ENCODE data around the gene GMDS.

The GMDS gene

DNA sequence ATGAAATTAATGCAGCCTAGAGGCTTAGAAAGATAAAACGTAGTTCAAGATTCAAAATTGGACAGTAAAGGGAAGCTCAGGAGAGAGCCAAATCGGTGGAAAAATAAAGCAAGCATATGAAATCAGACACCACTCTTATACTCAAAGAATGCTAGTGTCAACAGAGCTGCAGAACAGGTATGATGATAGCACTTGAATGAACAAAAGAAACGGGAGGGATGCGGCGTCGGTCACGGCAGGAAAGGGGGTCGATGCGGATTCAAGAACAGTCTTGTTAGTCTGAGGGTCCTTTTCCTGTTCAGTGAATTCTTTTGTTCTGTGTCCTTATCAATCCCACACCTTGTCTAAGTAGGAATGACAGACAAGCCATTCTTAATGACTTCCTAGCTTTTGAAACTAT, 521.3 kb downstream of the GMDS start:
- no peak for DNase-seq

DNA sequence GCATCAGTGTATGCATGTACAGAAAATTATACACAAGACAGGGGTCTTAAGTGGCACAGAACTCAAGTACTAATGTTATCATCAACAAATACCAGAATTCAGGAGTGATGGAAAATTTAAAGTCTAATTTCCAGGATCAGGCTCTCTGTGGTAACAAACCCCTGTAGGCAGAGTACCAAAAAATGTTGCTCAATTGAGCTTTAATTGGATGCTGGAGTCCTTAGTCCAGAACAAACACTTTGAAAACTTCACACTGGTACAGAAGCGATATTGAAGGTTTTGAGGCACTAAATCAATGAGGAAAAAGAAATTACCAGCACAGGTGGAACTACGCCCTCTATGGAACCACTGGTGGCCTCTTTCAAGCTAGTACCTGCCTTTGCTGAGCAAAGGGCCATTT, 522.6 kb downstream of the GMDS start:
- DNase-seq = no peak

DNA sequence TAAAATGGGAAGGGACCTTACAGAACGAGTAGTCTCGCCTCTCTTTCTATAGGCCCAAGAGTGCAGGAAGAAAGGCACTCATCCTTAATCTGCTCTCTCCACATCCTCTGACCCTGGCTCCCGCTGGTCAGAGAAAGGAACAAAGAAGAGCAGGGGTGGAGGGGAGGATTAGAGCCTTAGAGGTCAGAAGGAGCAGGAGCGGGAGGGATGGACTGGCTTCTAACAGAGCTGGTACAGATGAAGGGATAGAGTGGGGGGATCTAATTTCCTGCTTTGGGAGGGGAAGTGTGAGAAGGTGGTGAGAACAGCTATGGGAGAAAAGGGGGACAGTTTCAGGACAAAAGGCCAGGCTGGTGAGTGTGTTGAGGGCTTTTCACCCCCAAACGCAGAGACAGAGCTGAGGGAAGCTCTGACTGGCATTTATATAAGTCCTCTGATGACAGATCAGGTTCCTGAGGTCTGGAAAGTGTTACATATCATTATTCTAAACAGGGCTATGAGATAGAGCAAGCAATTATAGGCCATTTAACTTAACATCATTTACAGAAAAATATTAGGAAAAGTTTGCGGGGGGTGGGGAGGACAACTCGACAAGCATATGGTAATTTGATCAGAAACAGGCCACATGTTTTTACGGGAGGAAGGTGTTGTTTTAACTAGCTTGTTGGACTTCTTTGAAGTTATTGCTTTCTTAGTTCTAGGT, 524.6 kb downstream of the GMDS start:
- no peak for DNase-seq

DNA sequence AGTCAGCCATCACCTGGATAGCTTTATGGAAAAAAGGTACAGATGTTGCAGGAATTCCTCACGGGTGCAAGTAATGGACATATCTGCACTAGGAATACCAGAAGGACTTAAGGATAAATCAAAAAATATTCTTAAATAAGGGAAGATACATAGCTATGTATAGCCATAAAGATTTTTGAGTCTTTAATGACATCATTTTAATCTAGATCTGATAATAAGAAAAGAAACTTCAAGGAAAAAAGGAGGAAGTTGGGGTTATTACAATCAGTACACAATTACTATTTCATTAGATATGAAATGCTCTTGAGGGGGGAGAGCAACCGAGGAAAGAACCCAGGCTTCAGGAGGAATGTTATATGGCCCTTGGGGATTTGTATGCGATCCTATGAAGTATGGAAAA, 525.5 kb downstream of the GMDS start:
- no peak for DNase-seq

DNA sequence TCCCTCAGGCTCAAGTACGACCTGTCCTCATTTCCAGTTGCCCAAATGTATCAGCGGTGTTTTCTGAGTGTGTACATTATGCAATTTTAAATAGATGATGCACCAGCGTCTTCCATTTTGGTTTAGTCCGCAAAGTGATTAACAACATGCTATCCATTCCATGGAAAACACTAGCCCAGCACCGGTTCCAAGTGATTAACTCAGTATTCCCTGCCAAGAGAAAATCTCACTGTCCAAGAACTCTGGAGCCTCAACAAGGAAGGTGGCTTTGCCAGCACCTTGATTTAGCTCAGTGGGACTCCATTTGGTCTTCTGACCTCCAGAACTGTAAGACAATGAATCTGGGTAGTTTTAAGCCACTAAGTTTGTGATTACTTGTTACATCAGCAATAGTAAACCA, 528.5 kb downstream of the GMDS start:
- no peak for DNase-seq

DNA sequence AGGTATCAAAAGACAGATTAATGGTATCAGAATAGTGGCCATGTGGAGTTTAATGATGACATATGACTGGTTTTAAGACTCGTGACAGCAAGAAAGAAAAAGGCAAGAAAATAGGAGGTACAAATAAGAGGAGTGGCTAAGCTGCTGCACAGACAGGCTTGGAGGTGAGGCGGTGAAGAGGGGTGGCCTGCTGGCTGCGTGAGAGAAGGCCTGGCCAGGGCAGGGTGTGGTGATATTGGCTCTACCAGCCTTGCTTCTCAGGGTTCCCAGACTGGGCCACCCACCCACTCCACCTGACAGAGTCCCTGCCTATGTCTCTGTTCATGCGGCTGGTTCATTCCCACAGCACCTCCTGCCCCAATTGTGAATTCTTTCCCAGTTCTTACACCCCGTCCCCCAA, 529.0 kb downstream of the GMDS start:
- DNase-seq = no peak

DNA sequence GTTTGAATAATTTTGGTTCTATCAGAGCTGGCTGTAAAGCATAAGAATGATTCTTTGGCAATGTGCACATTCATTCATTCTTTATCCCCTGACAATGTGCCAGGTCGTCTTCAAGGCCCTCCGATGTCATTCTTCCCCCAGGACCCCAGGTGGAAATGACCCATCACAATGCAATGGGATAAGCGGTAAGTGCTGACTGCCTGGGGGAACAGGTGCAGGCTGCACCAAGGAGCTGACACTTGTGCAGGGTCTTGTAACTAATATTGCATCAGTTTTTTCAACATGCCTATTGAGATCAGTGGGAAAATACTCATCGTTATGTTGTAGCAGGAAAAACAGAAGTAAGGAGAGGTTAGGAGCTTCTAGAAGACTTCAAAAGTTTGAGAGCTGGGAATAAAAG, 530.1 kb downstream of the GMDS start:
- DNase-seq = no peak

DNA sequence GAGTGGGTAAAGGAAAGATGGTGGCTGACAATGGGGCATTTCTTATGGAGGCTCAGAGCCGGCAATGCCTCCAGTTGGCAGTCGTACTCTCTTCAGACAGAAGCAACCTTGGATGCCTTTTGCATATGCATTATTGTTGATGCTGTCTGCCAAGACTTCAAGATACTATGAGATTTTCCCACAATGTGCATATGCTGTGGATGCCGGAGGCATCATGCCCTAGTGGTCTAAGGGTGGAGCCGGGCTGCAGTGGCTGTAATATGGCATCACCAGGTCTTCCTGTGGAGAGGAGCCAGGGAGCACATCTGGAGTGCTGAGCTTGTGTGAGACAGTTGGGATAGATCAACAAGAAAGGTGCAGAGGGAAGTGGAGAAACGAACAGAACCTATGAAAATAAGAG, 530.8 kb downstream of the GMDS start:
- no peak for DNase-seq

DNA sequence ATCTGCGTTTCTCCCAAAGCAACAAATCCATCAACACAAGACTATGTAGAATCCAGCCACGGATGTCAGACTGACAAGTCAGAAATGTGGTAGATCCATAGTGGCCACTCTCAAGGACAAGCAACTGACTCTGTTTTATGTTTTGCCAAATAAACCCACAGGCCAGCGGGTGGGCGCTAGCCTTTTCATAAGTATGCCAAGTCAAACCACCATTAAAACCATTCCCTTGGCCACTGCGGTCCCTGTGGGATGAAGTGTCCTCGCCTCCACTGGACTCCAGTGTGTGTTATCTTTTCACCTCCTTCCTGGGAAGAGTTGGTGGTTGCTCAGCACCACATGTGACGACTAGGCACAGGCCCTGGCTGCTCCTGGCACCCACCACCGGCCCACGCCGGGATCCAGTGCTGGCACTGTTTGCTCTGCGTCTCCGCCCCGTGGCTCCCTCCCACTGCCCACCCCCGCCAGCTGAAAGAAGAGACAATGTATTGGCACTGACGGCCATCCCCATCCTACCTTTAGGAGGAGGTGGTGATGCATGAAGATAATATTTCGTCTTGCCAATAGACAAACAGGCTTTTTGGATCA, 532.3 kb downstream of the GMDS start:
- DNase-seq = no peak

DNA sequence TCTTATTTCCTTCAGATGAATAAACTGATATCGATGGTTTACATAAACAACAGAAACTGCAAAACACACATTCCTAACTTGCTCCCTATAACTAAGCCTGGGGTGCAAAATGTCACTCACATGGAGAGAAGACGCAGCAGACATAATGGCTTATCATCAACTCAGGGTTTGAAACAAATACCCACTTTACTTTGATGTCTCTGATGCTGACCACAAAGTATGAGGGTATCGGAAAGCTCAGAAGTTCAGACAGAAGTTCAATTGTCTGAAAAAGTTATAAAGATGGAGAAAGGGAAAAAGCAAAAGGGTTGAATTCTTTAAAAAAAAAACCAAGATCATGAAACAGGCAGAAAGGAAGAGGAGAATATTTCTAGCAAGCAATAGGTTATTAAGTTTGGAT, 533.0 kb downstream of the GMDS start:
- no peak for DNase-seq

DNA sequence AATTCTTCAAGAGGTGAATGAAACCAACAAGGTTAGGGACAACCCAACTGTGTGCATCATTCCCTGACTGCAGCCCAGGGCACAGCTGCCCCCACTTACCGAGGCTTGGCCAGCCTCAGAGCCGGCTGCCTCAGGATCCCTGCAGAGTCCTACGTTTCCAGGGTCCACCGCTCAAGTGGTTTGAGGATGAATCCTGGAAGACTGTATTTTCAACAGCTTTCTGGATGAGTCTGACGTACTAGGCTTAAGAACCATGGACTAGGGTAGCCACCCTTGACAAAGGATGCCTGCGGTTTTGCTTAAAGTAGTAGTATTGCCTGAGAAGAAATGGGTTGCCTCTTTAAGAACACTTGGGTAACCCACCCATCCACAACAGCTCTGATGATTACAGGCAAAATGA, 534.3 kb downstream of the GMDS start:
- DNase-seq = no peak

DNA sequence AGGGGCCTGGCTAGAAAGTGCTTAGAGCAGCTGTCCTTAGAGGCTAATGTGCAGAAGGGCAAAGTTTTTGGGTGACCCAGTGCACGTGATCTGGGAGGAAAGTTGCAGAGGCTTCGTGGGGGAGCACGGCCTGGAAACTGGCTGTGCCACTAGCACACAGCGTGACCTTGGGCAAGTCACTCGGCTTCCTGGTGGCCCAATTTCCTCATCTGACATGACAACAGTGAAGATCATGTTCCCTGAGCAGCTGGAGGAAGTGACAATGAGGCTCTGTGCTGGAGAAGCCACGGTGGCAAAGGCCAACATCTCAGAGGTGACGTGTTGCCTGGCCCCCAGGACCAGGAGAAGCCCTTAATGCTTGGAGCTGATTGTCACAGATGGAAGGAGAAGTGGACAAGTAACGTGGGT, 536.2 kb downstream of the GMDS start:
- DNase-seq = peak; percentile 50

DNA sequence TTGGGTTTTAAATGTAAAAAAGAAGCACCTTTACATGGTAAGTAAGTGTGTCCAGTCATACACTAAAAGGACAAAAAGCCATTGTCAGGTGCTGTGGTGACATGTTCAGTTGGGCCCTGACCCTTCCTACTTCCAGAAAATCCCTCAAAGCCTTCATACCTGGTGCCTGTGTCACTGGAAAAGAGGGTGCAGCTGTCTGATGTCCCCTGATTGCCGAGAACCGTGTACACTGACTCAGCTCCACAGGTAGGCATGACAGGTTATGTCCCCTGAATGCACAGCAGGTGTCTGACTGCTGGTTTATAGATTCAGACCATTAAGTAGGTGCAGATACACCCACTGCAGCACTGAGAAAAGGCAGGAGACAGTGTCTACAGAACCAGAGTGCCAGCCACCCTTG, 536.6 kb downstream of the GMDS start:
- no peak for DNase-seq

DNA sequence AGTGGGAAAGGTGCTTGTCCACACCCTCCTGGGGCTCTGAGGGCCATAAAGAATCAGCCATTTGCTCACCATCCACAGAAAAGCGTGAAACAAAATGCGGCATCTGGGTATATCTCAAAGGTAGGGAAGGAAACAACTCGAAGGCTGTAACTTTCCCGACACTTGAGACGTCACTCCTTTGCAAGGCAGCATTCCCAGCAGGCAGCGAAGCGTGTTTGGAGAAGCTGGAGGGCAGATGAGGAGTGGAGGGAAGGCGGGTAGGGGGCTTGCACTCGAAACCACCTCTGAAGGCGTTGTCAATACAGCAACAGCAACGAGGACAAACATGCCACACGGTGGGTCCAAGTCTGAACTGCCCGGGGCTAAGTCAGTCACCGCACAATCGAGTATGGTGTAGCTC, 537.3 kb downstream of the GMDS start:
- no peak for DNase-seq

DNA sequence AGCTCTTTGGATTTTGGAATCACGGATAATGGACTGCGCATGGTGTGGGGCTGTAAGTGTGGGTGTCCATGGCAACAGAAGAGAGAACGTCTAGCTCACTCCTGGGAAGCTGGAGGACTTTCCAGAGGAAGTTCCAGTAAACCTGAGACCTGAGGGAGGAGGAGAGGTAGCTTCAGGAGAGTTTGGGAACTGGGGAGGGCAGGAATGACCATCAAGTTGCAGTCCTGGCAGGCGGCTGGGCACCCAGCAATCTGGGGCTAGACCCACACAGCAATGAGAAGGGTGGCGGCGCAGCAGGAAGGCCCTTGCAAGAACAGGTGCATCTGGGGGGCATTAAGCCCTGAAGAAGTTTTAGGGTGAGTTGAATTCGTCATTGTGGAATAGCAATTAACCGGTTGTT, 539.8 kb downstream of the GMDS start:
- DNase-seq = no peak

DNA sequence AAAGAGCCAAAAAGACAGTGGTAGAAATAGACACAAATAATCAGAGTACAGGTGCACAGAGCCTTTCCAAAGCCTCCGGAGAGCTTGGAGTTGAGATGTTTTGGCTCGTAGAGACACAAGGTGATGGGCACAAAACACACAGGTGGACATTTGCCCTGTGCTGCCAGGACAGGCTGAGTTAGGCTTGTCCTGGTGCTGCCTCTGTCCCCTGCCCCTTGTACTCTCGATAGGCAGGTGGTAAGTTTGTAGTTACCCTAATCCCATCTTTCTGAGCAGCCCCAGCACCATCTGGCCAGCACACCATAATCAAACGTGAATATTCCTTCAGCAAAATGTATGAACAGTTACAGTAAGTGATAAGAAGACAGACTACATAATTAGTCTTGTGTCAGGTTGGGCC, 540.2 kb downstream of the GMDS start:
- DNase-seq = no peak

DNA sequence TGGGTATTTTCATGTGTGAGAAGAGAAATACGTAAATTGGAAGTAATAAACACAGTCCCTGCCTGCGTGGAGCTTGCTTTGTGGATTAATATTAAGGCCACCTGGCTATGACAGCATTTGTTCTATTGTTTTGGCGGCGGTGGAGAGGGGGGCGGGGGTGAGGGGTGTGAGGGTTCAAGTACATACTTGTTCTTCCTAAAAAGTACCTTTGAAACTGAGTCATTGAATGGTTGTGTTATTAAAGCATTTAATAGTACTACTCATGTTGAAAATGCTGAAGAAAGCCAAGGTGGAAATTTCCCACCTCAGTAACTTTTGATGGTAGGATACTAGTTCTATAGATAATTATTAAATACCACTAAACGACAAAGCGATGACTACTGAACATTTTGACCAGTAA, 540.7 kb downstream of the GMDS start:
- DNase-seq = no peak

DNA sequence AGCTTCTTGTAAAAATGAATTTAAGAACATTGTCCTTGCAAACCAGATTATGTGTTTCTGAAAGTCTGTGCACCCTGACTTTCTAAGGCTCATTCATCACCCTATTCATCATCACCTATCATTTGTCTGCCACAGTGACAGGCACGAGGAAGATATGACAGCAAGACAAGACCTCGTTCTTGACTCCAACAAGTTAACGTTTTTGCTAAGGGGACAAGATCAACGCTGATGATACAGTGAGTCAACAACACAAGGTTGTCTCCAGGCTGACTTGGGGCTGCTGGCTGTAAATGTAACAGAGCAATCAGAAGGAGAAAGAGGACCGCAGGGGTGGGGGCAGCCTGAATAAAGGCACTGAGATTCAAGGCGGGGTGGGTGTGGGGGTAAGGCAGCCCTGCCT, 541.5 kb downstream of the GMDS start:
- DNase-seq = no peak

DNA sequence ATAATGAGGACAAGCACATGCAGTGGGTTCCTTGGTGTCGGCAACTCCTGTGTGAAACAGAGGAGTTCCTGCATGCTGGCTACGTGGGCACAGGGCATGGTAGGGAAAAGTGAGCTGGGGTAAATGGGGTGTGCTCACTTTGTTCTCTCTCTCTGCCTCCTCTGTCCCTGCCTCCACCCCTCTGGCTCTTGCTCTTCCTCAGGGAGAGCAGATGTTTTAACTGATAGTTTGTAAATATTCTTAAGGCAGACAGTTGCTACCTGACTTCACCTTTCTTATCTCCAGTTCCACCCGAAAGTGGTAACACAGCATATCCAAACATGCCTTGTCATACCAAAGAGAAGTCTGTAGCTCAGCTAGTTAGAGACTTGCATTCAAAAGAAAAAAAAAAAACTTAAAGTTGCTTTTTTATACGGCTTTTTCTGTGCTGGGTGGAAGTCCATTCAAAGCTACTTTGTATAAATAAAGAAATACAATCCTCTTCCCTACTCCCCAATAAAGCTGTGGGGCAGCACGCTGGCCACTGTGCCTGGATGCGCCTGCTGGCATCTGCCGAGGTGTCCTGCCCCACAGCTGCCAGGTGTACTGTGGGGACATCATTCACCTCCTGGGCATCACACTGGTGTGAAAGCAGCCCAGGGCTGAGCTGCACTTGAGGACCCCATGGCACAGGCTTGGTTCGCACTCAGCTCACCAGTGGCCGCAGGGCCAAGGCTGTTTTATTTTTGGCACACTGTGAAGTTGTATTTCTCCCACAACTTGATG, 542.1 kb downstream of the GMDS start:
- DNase-seq = no peak

DNA sequence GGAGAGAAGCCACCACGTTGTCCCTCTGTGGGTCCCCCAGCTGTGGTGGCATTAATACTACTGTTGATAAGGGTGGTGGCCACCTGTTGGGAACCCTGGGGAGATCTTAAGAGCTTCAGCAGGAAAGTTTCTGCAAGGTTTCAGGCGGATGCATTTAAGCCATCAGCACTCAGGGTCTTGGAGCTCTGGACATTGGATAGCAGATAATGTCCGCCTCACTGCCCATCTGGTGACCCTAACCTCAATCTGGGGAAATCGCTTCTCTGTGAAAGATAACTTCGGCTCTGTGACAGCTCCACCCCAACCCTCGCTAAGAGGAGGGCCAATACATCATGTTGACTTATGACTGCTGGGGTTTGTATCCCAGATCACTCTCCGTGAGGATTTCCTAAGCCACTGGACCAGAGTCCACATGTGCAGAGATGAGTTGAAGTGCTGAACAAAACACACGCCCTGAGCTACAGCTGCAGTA, 542.8 kb downstream of the GMDS start:
- DNase-seq = no peak

DNA sequence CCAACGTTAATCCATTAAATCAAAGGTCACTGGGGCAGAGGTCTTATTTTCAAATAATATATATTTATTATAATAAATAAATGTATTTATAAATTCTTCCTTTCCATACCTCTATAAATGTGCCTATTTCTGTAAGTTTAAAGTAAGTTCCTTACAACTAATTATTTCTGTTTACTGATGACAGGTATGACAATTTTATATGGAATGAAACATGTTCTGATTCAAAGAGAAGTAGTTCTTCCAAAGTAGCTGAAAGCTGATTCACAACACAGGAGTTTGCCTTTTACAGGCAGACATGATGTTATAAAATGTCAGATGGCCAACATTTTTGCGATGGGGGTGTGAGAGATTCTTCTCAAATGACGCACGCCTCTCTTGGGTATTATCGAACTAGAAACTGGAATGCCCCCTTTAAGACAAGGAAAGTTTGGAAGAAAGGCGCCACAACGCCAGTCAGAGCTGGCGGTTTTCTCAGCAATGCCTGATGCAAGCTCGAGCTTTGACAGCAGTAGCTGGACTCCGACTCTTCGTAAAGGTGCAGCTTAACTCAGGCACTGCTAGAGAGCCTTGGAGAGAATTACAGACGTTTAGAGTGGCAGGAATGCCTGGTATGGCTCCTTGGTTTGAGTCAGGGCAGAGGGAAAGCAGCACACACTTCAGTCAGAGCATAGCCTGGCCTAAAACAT, 543.6 kb downstream of the GMDS start:
- no peak for DNase-seq

DNA sequence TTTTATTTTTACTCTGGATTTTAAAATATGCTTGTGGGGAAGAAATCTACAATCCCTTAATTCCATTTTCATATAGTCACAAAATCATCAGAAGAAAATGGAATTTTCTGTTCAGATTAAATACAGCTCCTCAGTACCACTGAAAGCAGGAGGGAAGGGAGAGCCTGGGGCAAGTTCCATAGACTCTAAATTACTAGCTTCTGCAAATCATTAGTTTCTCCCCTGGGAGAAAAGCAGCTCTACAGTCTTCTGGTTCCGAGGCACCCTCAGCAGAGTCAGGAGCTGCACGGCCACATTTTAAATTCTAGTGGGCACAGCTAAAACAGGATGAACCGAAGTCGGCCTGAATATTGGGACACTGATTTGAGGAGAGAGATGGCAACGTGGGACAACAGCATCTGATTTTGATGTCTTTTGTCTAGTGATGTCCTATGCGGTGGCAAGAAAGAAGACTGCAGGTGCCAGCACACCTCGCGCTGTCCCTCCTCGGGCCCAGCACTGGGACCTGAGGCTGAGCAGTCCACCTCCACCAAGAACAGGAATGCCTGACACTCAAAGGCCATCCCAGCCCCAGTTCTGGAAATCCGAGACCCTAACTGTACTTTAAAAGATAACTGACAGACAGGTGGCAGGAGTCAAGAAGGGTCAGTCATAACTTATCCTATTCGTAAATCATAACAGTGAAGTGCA, 545.0 kb downstream of the GMDS start:
- no peak for DNase-seq

DNA sequence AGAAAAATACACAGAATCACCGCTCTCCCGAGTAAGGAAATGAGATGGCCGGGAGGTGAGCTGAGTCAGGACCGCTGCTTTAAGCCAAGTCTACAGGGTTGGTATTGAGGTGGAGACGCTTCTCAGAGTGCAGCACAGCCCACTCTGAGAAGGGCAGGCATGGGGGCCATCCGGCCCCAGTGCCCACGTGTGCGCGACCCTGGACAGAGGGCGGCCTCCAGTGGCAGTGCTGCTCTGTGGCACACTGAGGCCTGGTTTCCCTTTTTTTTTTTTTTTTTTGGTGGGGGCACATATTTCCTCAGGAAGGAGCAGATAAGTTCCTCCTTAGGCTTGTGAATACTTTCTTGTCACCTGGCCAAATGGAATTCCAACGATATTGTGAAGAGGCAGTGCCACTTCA, 546.9 kb downstream of the GMDS start:
- no peak for DNase-seq
